Measurements from ENCODE around the gene ARHGAP8.

The ARHGAP8 gene

GRCh38 chr22:44804327-44804726, 52.0 kb downstream of the ARHGAP8 start:
- Histone ChIP-seq H3K9ac (ENCODE audit: low read length in 2 of 2) (no peak overlapping the region), H3K36me3 (ENCODE audit: control insufficient read depth in 2 of 2, insufficient read depth in 2 of 2, low read length in 2 of 2) (no peaks in the 10 kb centered on the region), H3K4me3 (ENCODE audit: low read length in 2 of 2) (no peak overlapping the region), H3K9me3 (ENCODE audit: control insufficient read depth in 2 of 2, low read length in 2 of 2) (peaks cover 0 to 3% of the 10 kb centered on the region in 2 donors), H3K27me3 (ENCODE audit: control insufficient read depth in 1 of 2, insufficient read depth in 2 of 2, low read length in 2 of 2) (peaks cover 6 to 10% of the 10 kb centered on the region in 2 donors), H3K4me1 (ENCODE audit: control insufficient read depth, insufficient read depth, low read length) (no peaks in the 10 kb centered on the region), H3K27ac (ENCODE audit: low read length) (no peak overlapping the region)

DNA sequence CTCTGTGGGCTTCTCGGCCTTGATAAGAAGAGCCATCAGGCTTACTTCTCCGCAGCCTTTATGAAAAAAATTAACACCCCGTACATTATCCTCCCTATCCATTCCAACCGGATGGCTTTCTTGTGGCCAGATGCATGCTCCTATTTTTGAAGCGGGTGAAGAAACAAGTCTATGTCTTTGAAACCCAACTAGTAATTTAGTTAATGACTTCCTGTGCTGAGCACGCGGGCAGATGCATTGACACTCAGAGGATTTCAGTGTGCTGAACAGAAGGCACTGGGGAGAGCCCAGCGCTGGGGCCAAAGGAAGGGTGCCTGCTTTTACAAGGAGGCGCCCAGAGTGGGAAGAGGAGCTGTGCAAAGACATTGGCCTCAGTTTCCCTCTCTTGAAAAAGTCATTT, 53.3 kb downstream of the ARHGAP8 start:
- Histone ChIP-seq H3K4me3 (ENCODE audit: low read length in 2 of 2) (no peak overlapping the region), H3K27me3 (ENCODE audit: control insufficient read depth in 1 of 2, insufficient read depth in 2 of 2, low read length in 2 of 2) (peaks cover 9 to 10% of the 10 kb centered on the region in 2 donors), H3K9me3 (ENCODE audit: control insufficient read depth in 2 of 2, low read length in 2 of 2) (peaks cover 0 to 3% of the 10 kb centered on the region in 2 donors), H3K36me3 (ENCODE audit: control insufficient read depth in 2 of 2, insufficient read depth in 2 of 2, low read length in 2 of 2) (no peaks in the 10 kb centered on the region), H3K27ac (ENCODE audit: low read length) (no peak overlapping the region), H3K9ac (ENCODE audit: low read length in 2 of 2) (no peak overlapping the region), H3K4me1 (ENCODE audit: control insufficient read depth, insufficient read depth, low read length) (peaks cover 4% of the 10 kb centered on the region)

- no peak overlapping the region for H3K27ac ChIP-seq (ENCODE audit: low read length)
- H3K36me3 ChIP-seq (ENCODE audit: control insufficient read depth in 2 of 2, insufficient read depth in 2 of 2, low read length in 2 of 2), result no peaks in the 10 kb centered on the region
- H3K4me1 ChIP-seq (ENCODE audit: control insufficient read depth, insufficient read depth, low read length), result peaks cover 4% of the 10 kb centered on the region
- H3K27me3 ChIP-seq (ENCODE audit: control insufficient read depth in 1 of 2, insufficient read depth in 2 of 2, low read length in 2 of 2), result peaks cover 2 to 8% of the 10 kb centered on the region in 2 donors
- H3K9ac ChIP-seq (ENCODE audit: low read length in 2 of 2), result no peak overlapping the region
- peaks cover 0 to 3% of the 10 kb centered on the region in 2 donors for H3K9me3 ChIP-seq (ENCODE audit: control insufficient read depth in 2 of 2, low read length in 2 of 2)
- no peak overlapping the region for H3K4me3 ChIP-seq (ENCODE audit: low read length in 2 of 2)
Observed at GRCh38 chr22:44807232-44807631, 54.9 kb downstream of the ARHGAP8 start.

GRCh38 chr22:44807915-44808690, 55.7 kb downstream of the ARHGAP8 start:
- Histone ChIP-seq H3K36me3 (ENCODE audit: control insufficient read depth in 2 of 2, insufficient read depth in 2 of 2, low read length in 2 of 2) (no peaks in the 10 kb centered on the region), H3K4me3 (ENCODE audit: low read length in 2 of 2) (no peak overlapping the region), H3K27ac (ENCODE audit: low read length) (no peak overlapping the region), H3K4me1 (ENCODE audit: control insufficient read depth, insufficient read depth, low read length) (peaks cover 4% of the 10 kb centered on the region), H3K9me3 (ENCODE audit: control insufficient read depth in 2 of 2, low read length in 2 of 2) (peaks cover 3 to 4% of the 10 kb centered on the region in 2 donors), H3K27me3 (ENCODE audit: control insufficient read depth in 1 of 2, insufficient read depth in 2 of 2, low read length in 2 of 2) (peaks cover 2 to 8% of the 10 kb centered on the region in 2 donors), H3K9ac (ENCODE audit: low read length in 2 of 2) (no peak overlapping the region)

GRCh38 chr22:44809456-44809855, 57.1 kb downstream of the ARHGAP8 start:
- H3K9me3 ChIP-seq (ENCODE audit: control insufficient read depth in 2 of 2, low read length in 2 of 2), result peaks cover 3 to 4% of the 10 kb centered on the region in 2 donors
- H3K9ac ChIP-seq (ENCODE audit: low read length in 2 of 2), result no peak overlapping the region
- peaks cover 2 to 6% of the 10 kb centered on the region in 2 donors for H3K27me3 ChIP-seq (ENCODE audit: control insufficient read depth in 1 of 2, insufficient read depth in 2 of 2, low read length in 2 of 2)
- H3K4me1 ChIP-seq (ENCODE audit: control insufficient read depth, insufficient read depth, low read length), result peaks cover 4% of the 10 kb centered on the region
- no peak overlapping the region for H3K4me3 ChIP-seq (ENCODE audit: low read length in 2 of 2)
- H3K36me3 ChIP-seq (ENCODE audit: control insufficient read depth in 2 of 2, insufficient read depth in 2 of 2, low read length in 2 of 2), result no peaks in the 10 kb centered on the region
- H3K27ac ChIP-seq (ENCODE audit: low read length), result no peak overlapping the region

- H3K27ac ChIP-seq (ENCODE audit: low read length), result no peak overlapping the region
- peaks cover 0 to 7% of the 10 kb centered on the region in 2 donors for H3K27me3 ChIP-seq (ENCODE audit: control insufficient read depth in 1 of 2, insufficient read depth in 2 of 2, low read length in 2 of 2)
- no peaks in the 10 kb centered on the region for H3K36me3 ChIP-seq (ENCODE audit: control insufficient read depth in 2 of 2, insufficient read depth in 2 of 2, low read length in 2 of 2)
- H3K4me1 ChIP-seq (ENCODE audit: control insufficient read depth, insufficient read depth, low read length), result peaks cover 4% of the 10 kb centered on the region
- H3K9ac ChIP-seq (ENCODE audit: low read length in 2 of 2), result no peak overlapping the region
- H3K4me3 ChIP-seq (ENCODE audit: low read length in 2 of 2), result no peak overlapping the region
- peaks cover 0 to 4% of the 10 kb centered on the region in 2 donors for H3K9me3 ChIP-seq (ENCODE audit: control insufficient read depth in 2 of 2, low read length in 2 of 2)
Observed at GRCh38 chr22:44811141-44811540, 58.8 kb downstream of the ARHGAP8 start.

DNA sequence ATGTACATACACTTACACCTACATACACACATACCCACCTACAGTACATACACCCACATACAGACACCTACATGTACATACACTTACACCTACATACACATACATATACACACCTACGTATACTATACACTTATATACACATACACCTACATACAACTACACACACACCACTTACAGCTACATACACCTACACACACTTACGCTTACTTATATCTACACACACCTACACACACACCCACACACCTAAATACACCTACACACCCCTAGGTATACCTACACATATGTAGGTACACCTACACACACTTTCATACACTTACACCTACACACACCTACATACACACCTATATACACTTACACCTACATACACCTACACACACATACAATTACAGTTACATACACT, 61.0 kb downstream of the ARHGAP8 start:
- Histone ChIP-seq H3K36me3 (ENCODE audit: control insufficient read depth in 2 of 2, insufficient read depth in 2 of 2, low read length in 2 of 2) (no peaks in the 10 kb centered on the region), H3K4me3 (ENCODE audit: low read length in 2 of 2) (no peak overlapping the region), H3K4me1 (ENCODE audit: control insufficient read depth, insufficient read depth, low read length) (peaks cover 4% of the 10 kb centered on the region), H3K9me3 (ENCODE audit: control insufficient read depth in 2 of 2, low read length in 2 of 2) (peaks cover 0 to 4% of the 10 kb centered on the region in 2 donors), H3K27me3 (ENCODE audit: control insufficient read depth in 1 of 2, insufficient read depth in 2 of 2, low read length in 2 of 2) (peaks cover 0 to 6% of the 10 kb centered on the region in 2 donors), H3K27ac (ENCODE audit: low read length) (no peak overlapping the region), H3K9ac (ENCODE audit: low read length in 2 of 2) (no peak overlapping the region)

GRCh38 chr22:44814266-44815098, 62.1 kb downstream of the ARHGAP8 start:
- H3K9me3 ChIP-seq (ENCODE audit: control insufficient read depth in 2 of 2, low read length in 2 of 2), result peaks cover 0 to 4% of the 10 kb centered on the region in 2 donors
- no peaks in the 10 kb centered on the region for H3K36me3 ChIP-seq (ENCODE audit: control insufficient read depth in 2 of 2, insufficient read depth in 2 of 2, low read length in 2 of 2)
- no peak overlapping the region for H3K27ac ChIP-seq (ENCODE audit: low read length)
- peaks cover 4% of the 10 kb centered on the region for H3K4me1 ChIP-seq (ENCODE audit: control insufficient read depth, insufficient read depth, low read length)
- no peak overlapping the region for H3K4me3 ChIP-seq (ENCODE audit: low read length in 2 of 2)
- H3K9ac ChIP-seq (ENCODE audit: low read length in 2 of 2), result no peak overlapping the region
- peaks cover 0 to 6% of the 10 kb centered on the region in 2 donors for H3K27me3 ChIP-seq (ENCODE audit: control insufficient read depth in 1 of 2, insufficient read depth in 2 of 2, low read length in 2 of 2)

- H3K4me3 ChIP-seq (ENCODE audit: low read length in 2 of 2), result no peak overlapping the region
- H3K4me1 ChIP-seq (ENCODE audit: control insufficient read depth, insufficient read depth, low read length), result no peaks in the 10 kb centered on the region
- peaks cover 0 to 9% of the 10 kb centered on the region in 2 donors for H3K27me3 ChIP-seq (ENCODE audit: control insufficient read depth in 1 of 2, insufficient read depth in 2 of 2, low read length in 2 of 2)
- H3K9ac ChIP-seq (ENCODE audit: low read length in 2 of 2), result no peak overlapping the region
- H3K9me3 ChIP-seq (ENCODE audit: control insufficient read depth in 2 of 2, low read length in 2 of 2), result peaks cover 0 to 4% of the 10 kb centered on the region in 2 donors
- H3K27ac ChIP-seq (ENCODE audit: low read length), result no peak overlapping the region
- no peaks in the 10 kb centered on the region for H3K36me3 ChIP-seq (ENCODE audit: control insufficient read depth in 2 of 2, insufficient read depth in 2 of 2, low read length in 2 of 2)
Observed at GRCh38 chr22:44815099-44816070, 63.0 kb downstream of the ARHGAP8 start.

GRCh38 chr22:44816141-44816540, 63.8 kb downstream of the ARHGAP8 start:
- Histone ChIP-seq H3K36me3 (ENCODE audit: control insufficient read depth in 2 of 2, insufficient read depth in 2 of 2, low read length in 2 of 2) (no peaks in the 10 kb centered on the region), H3K27ac (ENCODE audit: low read length) (no peak overlapping the region), H3K4me1 (ENCODE audit: control insufficient read depth, insufficient read depth, low read length) (no peaks in the 10 kb centered on the region), H3K27me3 (ENCODE audit: control insufficient read depth in 1 of 2, insufficient read depth in 2 of 2, low read length in 2 of 2) (peaks cover 0 to 5% of the 10 kb centered on the region in 2 donors), H3K9me3 (ENCODE audit: control insufficient read depth in 2 of 2, low read length in 2 of 2) (peaks cover 0 to 4% of the 10 kb centered on the region in 2 donors), H3K9ac (ENCODE audit: low read length in 2 of 2) (no peak overlapping the region), H3K4me3 (ENCODE audit: low read length in 2 of 2) (no peak overlapping the region)

Data from stomach smooth muscle (tissue), 2 donors.